Measurements from ENCODE around the gene TTN. TPM values are rescaled to one million over a fixed set of nuclear protein-coding genes. Genes with fewer than 3 reads are reported as not detected.

Gene TTN
- polyA plus RNA-seq, 3 donors = under 0.01 to 0.12 (median 0.08) TPM

- no peak overlapping the region for H3K4me3 Mint-ChIP-seq
- no peaks in the 10 kb centered on the region for H3K27me3 ChIP-seq (ENCODE audit: control insufficient read depth in 2 of 2, insufficient read depth in 2 of 2, low read length in 2 of 2)
- H3K36me3 ChIP-seq (replicated peaks in 1 of 2; ENCODE audit: control insufficient read depth in 1 of 2, insufficient read depth in 2 of 2, low read length in 2 of 2) = no peaks in the 10 kb centered on the region
- no peaks in the 10 kb centered on the region for H3K79me2 ChIP-seq (ENCODE audit: insufficient read depth, low read length)
- no peak for DNase-seq
- no peak overlapping the region for H3K4me2 ChIP-seq (replicated peaks; ENCODE audit: extremely low read depth, low read length, poor library complexity, severe bottlenecking)
- H3K27me3 Mint-ChIP-seq (ENCODE audit: low read depth in 3 of 3) = no peaks in the 10 kb centered on the region
- H3K36me3 Mint-ChIP-seq = no peaks in the 10 kb centered on the region
- no peaks in the 10 kb centered on the region for H3K4me1 Mint-ChIP-seq
- H3K27ac ChIP-seq (ENCODE audit: low read depth in 1 of 2, low read length in 2 of 2) = no peak overlapping the region
- no peak overlapping the region for H2AFZ ChIP-seq (ENCODE audit: insufficient read depth, low read depth, low read length, poor library complexity, severe bottlenecking)
- H3K4me1 ChIP-seq (ENCODE audit: control insufficient read depth in 1 of 2, insufficient read depth in 2 of 2, low read length in 2 of 2) = no peaks in the 10 kb centered on the region
- H3K9ac ChIP-seq (ENCODE audit: insufficient read depth, low read length, poor library complexity, severe bottlenecking) = no peak overlapping the region
- H3K4me3 ChIP-seq (replicated peaks in 1 of 3; ENCODE audit: low read depth in 2 of 3, low read length in 3 of 3) = no peak overlapping the region
- H3K9me3 ChIP-seq (replicated peaks in 1 of 2; ENCODE audit: control insufficient read depth in 1 of 2, insufficient read depth in 1 of 2, low read length in 2 of 2) = no peaks in the 10 kb centered on the region
- no peaks in the 10 kb centered on the region for H3K9me3 Mint-ChIP-seq
- H4K20me1 ChIP-seq (ENCODE audit: insufficient read depth, low read length) = no peaks in the 10 kb centered on the region
- H3K27ac Mint-ChIP-seq = no peak overlapping the region
- 87% methylated on average over 4 of the region's 7 CpGs for WGBS (ENCODE audit: insufficient coverage)
- TF ChIP-seq CTCF (IDR thresholded peaks at IDR 0.05) = no peak
- intact Hi-C loops (cut with micrococcal nuclease) = no loop called here
Observed at GRCh38 chr2:178756343-178756742, 50.9 kb downstream of the TTN start.

GRCh38 chr2:178747767-178748166 lies 59.5 kb downstream of the TTN start:
- no peaks in the 10 kb centered on the region for H3K27me3 ChIP-seq (ENCODE audit: control insufficient read depth in 2 of 2, insufficient read depth in 2 of 2, low read length in 2 of 2)
- Mint-ChIP-seq H3K27me3 (ENCODE audit: low read depth in 3 of 3) (peaks cover 0 to 3% (median 0%) of the 10 kb centered on the region in 3 donors), H3K36me3 (no peaks in the 10 kb centered on the region), H3K4me1 (no peaks in the 10 kb centered on the region), H3K27ac (no peak overlapping the region), H3K9me3 (peaks cover 0 to 3% (median 0%) of the 10 kb centered on the region in 7 donors), H3K4me3 (no peak overlapping the region)
- no peaks in the 10 kb centered on the region for H3K4me1 ChIP-seq (ENCODE audit: control insufficient read depth in 1 of 2, insufficient read depth in 2 of 2, low read length in 2 of 2)
- no peaks in the 10 kb centered on the region for H3K9me3 ChIP-seq (replicated peaks in 1 of 2; ENCODE audit: control insufficient read depth in 1 of 2, insufficient read depth in 1 of 2, low read length in 2 of 2)
- no peak overlapping the region for H3K27ac ChIP-seq (ENCODE audit: low read depth in 1 of 2, low read length in 2 of 2)
- H3K9ac ChIP-seq (ENCODE audit: insufficient read depth, low read length, poor library complexity, severe bottlenecking) = no peak overlapping the region
- no peak overlapping the region for H2AFZ ChIP-seq (ENCODE audit: insufficient read depth, low read depth, low read length, poor library complexity, severe bottlenecking)
- H4K20me1 ChIP-seq (ENCODE audit: insufficient read depth, low read length) = no peaks in the 10 kb centered on the region
- TF ChIP-seq CTCF (IDR thresholded peaks at IDR 0.05) = no peak
- H3K36me3 ChIP-seq (replicated peaks in 1 of 2; ENCODE audit: control insufficient read depth in 1 of 2, insufficient read depth in 2 of 2, low read length in 2 of 2) = no peaks in the 10 kb centered on the region
- H3K4me3 ChIP-seq (replicated peaks in 1 of 3; ENCODE audit: low read depth in 2 of 3, low read length in 3 of 3) = no peak overlapping the region
- no peaks in the 10 kb centered on the region for H3K79me2 ChIP-seq (ENCODE audit: insufficient read depth, low read length)
- DNase-seq = no peak
- intact Hi-C loops (cut with micrococcal nuclease) = no loop called here
- no peak overlapping the region for H3K4me2 ChIP-seq (replicated peaks; ENCODE audit: extremely low read depth, low read length, poor library complexity, severe bottlenecking)

Measured in CD14-positive monocyte (primary cell).